Measurements from ENCODE around the gene SYK. TPM values are rescaled to one million over a fixed set of nuclear protein-coding genes. Genes with fewer than 3 reads are reported as not detected.

Gene SYK
- polyA plus RNA-seq, 3 donors: 51.1 to 186 (median 177) TPM

GRCh38 chr9:90846770-90847419 is 45.3 kb downstream of the SYK start:
- H3K36me3 ChIP-seq (replicated peaks in 1 of 2; ENCODE audit: control insufficient read depth in 1 of 2, insufficient read depth in 2 of 2, low read length in 2 of 2): peaks cover 81 to 84% of the 10 kb centered on the region in 2 donors

GRCh38 chr9:90847971-90848370 is 46.4 kb downstream of the SYK start:
- Mint-ChIP-seq H3K9me3 (no peaks in the 10 kb centered on the region), H3K36me3 (peaks cover 79 to 91% of the 10 kb centered on the region in 2 donors), H3K27me3 (ENCODE audit: low read depth in 3 of 3) (peaks cover 0 to 1% (median 0%) of the 10 kb centered on the region in 3 donors), H3K4me1 (no peaks in the 10 kb centered on the region), H3K4me3 (no peak overlapping the region), H3K27ac (peak overlapping the region in 3 of 7 donors; percentile 41 to 60 (median 46))
- peaks cover 99% of the 10 kb centered on the region for H4K20me1 ChIP-seq (ENCODE audit: insufficient read depth, low read length)
- H3K27me3 ChIP-seq (ENCODE audit: control insufficient read depth in 2 of 2, insufficient read depth in 2 of 2, low read length in 2 of 2): no peaks in the 10 kb centered on the region
- peaks cover 92 to 94% of the 10 kb centered on the region in 2 donors for H3K36me3 ChIP-seq (replicated peaks in 1 of 2; ENCODE audit: control insufficient read depth in 1 of 2, insufficient read depth in 2 of 2, low read length in 2 of 2)
- peaks cover 83% of the 10 kb centered on the region for H3K79me2 ChIP-seq (ENCODE audit: insufficient read depth, low read length)
- H2AFZ ChIP-seq (ENCODE audit: insufficient read depth, low read depth, low read length, poor library complexity, severe bottlenecking): no peak overlapping the region
- H3K27ac ChIP-seq (ENCODE audit: low read depth in 1 of 2, low read length in 2 of 2): peak overlapping the region in 1 of 2 donors; percentile 40
- 100% methylated on average over 1 of the region's 5 CpGs for WGBS (ENCODE audit: insufficient coverage)
- H3K4me2 ChIP-seq (replicated peaks; ENCODE audit: extremely low read depth, low read length, poor library complexity, severe bottlenecking): no peak overlapping the region
- TF ChIP-seq CTCF (IDR thresholded peaks at IDR 0.05): no peak
- no peak overlapping the region for H3K9ac ChIP-seq (ENCODE audit: insufficient read depth, low read length, poor library complexity, severe bottlenecking)
- no peaks in the 10 kb centered on the region for H3K9me3 ChIP-seq (replicated peaks in 1 of 2; ENCODE audit: control insufficient read depth in 1 of 2, insufficient read depth in 1 of 2, low read length in 2 of 2)
- peaks cover 4 to 5% of the 10 kb centered on the region in 2 donors for H3K4me1 ChIP-seq (ENCODE audit: control insufficient read depth in 1 of 2, insufficient read depth in 2 of 2, low read length in 2 of 2)
- no peak overlapping the region for H3K4me3 ChIP-seq (replicated peaks in 1 of 3; ENCODE audit: low read depth in 2 of 3, low read length in 3 of 3)
- intact Hi-C loops (cut with micrococcal nuclease): no loop called here
- DNase-seq: no peak

More at GRCh38 chr9:90846770-90847419, 45.3 kb downstream of the SYK start:
- Mint-ChIP-seq H3K27ac (peak overlapping the region in 1 of 7 donors; percentile 2), H3K4me1 (no peaks in the 10 kb centered on the region), H3K9me3 (no peaks in the 10 kb centered on the region), H3K4me3 (no peak overlapping the region), H3K27me3 (ENCODE audit: low read depth in 3 of 3) (peaks cover 0 to 1% (median 0%) of the 10 kb centered on the region in 3 donors), H3K36me3 (peaks cover 69 to 80% of the 10 kb centered on the region in 2 donors)
- 94% methylated on average over 5 of the region's 6 CpGs for WGBS (ENCODE audit: insufficient coverage)
- no peak for TF ChIP-seq CTCF (IDR thresholded peaks at IDR 0.05)
- H3K79me2 ChIP-seq (ENCODE audit: insufficient read depth, low read length): peaks cover 91% of the 10 kb centered on the region
- no peak for DNase-seq
- H3K9me3 ChIP-seq (replicated peaks in 1 of 2; ENCODE audit: control insufficient read depth in 1 of 2, insufficient read depth in 1 of 2, low read length in 2 of 2): no peaks in the 10 kb centered on the region
- H3K4me3 ChIP-seq (replicated peaks in 1 of 3; ENCODE audit: low read depth in 2 of 3, low read length in 3 of 3): no peak overlapping the region
- no peak overlapping the region for H3K4me2 ChIP-seq (replicated peaks; ENCODE audit: extremely low read depth, low read length, poor library complexity, severe bottlenecking)
- no peaks in the 10 kb centered on the region for H3K27me3 ChIP-seq (ENCODE audit: control insufficient read depth in 2 of 2, insufficient read depth in 2 of 2, low read length in 2 of 2)
- H3K9ac ChIP-seq (ENCODE audit: insufficient read depth, low read length, poor library complexity, severe bottlenecking): no peak overlapping the region
- no peak overlapping the region for H2AFZ ChIP-seq (ENCODE audit: insufficient read depth, low read depth, low read length, poor library complexity, severe bottlenecking)
- H3K4me1 ChIP-seq (ENCODE audit: control insufficient read depth in 1 of 2, insufficient read depth in 2 of 2, low read length in 2 of 2): peaks cover 15 to 16% of the 10 kb centered on the region in 2 donors
- peaks cover 99% of the 10 kb centered on the region for H4K20me1 ChIP-seq (ENCODE audit: insufficient read depth, low read length)
- H3K27ac ChIP-seq (ENCODE audit: low read depth in 1 of 2, low read length in 2 of 2): peak overlapping the region in 1 of 2 donors; percentile 48
- intact Hi-C loops (cut with micrococcal nuclease): no loop called here

Measured in CD14-positive monocyte (primary cell).